Measurements from ENCODE around the gene PCDH17.

DNA sequence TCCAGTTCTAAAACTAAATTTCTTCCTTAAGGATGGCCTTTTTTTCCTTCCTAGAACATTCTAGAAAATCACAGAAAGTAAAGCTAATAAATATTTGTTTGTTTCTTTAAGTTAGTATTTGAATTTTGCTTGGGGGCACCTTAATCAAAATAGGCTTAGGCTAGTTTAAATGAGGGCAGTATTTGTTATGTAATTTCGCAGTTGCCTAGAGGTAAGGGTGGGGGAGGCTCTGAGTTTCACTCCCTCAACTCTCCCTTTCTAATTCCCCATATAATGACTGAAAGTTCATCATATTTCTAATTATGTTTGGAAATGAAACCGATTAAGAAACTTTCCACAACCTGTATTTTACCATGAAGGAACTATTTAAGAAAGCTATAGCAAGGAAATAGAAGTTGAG, 40.6 kb downstream of the PCDH17 start:
- no peak for TF ChIP-seq CBFB (CRISPR knock-in tag; IDR thresholded peaks at IDR 0.05; ENCODE audit: low read depth)
- TF ChIP-seq, protein P1, sequence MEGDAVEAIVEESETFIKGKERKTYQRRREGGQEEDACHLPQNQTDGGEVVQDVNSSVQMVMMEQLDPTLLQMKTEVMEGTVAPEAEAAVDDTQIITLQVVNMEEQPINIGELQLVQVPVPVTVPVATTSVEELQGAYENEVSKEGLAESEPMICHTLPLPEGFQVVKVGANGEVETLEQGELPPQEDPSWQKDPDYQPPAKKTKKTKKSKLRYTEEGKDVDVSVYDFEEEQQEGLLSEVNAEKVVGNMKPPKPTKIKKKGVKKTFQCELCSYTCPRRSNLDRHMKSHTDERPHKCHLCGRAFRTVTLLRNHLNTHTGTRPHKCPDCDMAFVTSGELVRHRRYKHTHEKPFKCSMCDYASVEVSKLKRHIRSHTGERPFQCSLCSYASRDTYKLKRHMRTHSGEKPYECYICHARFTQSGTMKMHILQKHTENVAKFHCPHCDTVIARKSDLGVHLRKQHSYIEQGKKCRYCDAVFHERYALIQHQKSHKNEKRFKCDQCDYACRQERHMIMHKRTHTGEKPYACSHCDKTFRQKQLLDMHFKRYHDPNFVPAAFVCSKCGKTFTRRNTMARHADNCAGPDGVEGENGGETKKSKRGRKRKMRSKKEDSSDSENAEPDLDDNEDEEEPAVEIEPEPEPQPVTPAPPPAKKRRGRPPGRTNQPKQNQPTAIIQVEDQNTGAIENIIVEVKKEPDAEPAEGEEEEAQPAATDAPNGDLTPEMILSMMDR (IDR thresholded peaks at IDR 0.05), result no peak
- no peak for TF ChIP-seq FOXJ3 (CRISPR knock-in tag; IDR thresholded peaks at IDR 0.05; ENCODE audit: borderline replicate concordance)
- TF ChIP-seq, protein P2, sequence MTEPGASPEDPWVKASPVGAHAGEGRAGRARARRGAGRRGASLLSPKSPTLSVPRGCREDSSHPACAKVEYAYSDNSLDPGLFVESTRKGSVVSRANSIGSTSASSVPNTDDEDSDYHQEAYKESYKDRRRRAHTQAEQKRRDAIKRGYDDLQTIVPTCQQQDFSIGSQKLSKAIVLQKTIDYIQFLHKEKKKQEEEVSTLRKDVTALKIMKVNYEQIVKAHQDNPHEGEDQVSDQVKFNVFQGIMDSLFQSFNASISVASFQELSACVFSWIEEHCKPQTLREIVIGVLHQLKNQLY (CRISPR knock-in tag; IDR thresholded peaks at IDR 0.05), result no peak
- TF ChIP-seq RELA (CRISPR knock-in tag; IDR thresholded peaks at IDR 0.05; ENCODE audit: borderline replicate concordance), result no peak
- TF ChIP-seq, protein P3, sequence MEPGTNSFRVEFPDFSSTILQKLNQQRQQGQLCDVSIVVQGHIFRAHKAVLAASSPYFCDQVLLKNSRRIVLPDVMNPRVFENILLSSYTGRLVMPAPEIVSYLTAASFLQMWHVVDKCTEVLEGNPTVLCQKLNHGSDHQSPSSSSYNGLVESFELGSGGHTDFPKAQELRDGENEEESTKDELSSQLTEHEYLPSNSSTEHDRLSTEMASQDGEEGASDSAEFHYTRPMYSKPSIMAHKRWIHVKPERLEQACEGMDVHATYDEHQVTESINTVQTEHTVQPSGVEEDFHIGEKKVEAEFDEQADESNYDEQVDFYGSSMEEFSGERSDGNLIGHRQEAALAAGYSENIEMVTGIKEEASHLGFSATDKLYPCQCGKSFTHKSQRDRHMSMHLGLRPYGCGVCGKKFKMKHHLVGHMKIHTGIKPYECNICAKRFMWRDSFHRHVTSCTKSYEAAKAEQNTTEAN (CRISPR knock-in tag; IDR thresholded peaks at IDR 0.05), result no peak
- TF ChIP-seq, protein P4, sequence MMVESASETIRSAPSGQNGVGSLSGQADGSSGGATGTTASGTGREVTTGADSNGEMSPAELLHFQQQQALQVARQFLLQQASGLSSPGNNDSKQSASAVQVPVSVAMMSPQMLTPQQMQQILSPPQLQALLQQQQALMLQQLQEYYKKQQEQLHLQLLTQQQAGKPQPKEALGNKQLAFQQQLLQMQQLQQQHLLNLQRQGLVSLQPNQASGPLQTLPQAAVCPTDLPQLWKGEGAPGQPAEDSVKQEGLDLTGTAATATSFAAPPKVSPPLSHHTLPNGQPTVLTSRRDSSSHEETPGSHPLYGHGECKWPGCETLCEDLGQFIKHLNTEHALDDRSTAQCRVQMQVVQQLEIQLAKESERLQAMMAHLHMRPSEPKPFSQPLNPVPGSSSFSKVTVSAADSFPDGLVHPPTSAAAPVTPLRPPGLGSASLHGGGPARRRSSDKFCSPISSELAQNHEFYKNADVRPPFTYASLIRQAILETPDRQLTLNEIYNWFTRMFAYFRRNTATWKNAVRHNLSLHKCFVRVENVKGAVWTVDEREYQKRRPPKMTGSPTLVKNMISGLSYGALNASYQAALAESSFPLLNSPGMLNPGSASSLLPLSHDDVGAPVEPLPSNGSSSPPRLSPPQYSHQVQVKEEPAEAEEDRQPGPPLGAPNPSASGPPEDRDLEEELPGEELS (CRISPR knock-in tag; IDR thresholded peaks at IDR 0.05), result no peak
- TF ChIP-seq, protein P5, sequence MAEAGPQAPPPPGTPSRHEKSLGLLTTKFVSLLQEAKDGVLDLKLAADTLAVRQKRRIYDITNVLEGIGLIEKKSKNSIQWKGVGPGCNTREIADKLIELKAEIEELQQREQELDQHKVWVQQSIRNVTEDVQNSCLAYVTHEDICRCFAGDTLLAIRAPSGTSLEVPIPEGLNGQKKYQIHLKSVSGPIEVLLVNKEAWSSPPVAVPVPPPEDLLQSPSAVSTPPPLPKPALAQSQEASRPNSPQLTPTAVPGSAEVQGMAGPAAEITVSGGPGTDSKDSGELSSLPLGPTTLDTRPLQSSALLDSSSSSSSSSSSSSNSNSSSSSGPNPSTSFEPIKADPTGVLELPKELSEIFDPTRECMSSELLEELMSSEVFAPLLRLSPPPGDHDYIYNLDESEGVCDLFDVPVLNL (CRISPR knock-in tag; IDR thresholded peaks at IDR 0.05; ENCODE audit: borderline replicate concordance, low read depth), result no peak
- TF ChIP-seq, protein P6, sequence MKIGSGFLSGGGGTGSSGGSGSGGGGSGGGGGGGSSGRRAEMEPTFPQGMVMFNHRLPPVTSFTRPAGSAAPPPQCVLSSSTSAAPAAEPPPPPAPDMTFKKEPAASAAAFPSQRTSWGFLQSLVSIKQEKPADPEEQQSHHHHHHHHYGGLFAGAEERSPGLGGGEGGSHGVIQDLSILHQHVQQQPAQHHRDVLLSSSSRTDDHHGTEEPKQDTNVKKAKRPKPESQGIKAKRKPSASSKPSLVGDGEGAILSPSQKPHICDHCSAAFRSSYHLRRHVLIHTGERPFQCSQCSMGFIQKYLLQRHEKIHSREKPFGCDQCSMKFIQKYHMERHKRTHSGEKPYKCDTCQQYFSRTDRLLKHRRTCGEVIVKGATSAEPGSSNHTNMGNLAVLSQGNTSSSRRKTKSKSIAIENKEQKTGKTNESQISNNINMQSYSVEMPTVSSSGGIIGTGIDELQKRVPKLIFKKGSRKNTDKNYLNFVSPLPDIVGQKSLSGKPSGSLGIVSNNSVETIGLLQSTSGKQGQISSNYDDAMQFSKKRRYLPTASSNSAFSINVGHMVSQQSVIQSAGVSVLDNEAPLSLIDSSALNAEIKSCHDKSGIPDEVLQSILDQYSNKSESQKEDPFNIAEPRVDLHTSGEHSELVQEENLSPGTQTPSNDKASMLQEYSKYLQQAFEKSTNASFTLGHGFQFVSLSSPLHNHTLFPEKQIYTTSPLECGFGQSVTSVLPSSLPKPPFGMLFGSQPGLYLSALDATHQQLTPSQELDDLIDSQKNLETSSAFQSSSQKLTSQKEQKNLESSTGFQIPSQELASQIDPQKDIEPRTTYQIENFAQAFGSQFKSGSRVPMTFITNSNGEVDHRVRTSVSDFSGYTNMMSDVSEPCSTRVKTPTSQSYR (CRISPR knock-in tag; IDR thresholded peaks at IDR 0.05), result no peak
- TF ChIP-seq, protein P7, sequence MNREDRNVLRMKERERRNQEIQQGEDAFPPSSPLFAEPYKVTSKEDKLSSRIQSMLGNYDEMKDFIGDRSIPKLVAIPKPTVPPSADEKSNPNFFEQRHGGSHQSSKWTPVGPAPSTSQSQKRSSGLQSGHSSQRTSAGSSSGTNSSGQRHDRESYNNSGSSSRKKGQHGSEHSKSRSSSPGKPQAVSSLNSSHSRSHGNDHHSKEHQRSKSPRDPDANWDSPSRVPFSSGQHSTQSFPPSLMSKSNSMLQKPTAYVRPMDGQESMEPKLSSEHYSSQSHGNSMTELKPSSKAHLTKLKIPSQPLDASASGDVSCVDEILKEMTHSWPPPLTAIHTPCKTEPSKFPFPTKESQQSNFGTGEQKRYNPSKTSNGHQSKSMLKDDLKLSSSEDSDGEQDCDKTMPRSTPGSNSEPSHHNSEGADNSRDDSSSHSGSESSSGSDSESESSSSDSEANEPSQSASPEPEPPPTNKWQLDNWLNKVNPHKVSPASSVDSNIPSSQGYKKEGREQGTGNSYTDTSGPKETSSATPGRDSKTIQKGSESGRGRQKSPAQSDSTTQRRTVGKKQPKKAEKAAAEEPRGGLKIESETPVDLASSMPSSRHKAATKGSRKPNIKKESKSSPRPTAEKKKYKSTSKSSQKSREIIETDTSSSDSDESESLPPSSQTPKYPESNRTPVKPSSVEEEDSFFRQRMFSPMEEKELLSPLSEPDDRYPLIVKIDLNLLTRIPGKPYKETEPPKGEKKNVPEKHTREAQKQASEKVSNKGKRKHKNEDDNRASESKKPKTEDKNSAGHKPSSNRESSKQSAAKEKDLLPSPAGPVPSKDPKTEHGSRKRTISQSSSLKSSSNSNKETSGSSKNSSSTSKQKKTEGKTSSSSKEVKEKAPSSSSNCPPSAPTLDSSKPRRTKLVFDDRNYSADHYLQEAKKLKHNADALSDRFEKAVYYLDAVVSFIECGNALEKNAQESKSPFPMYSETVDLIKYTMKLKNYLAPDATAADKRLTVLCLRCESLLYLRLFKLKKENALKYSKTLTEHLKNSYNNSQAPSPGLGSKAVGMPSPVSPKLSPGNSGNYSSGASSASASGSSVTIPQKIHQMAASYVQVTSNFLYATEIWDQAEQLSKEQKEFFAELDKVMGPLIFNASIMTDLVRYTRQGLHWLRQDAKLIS (CRISPR knock-in tag; IDR thresholded peaks at IDR 0.05; ENCODE audit: borderline replicate concordance), result no peak

Measured in WTC11 (cell line).